ENCODE measurements around the gene ST6GALNAC3.

GRCh38 chr1:76501586-76502219 lies 427.2 kb downstream of the ST6GALNAC3 start:
- TF ChIP-seq, protein P1, sequence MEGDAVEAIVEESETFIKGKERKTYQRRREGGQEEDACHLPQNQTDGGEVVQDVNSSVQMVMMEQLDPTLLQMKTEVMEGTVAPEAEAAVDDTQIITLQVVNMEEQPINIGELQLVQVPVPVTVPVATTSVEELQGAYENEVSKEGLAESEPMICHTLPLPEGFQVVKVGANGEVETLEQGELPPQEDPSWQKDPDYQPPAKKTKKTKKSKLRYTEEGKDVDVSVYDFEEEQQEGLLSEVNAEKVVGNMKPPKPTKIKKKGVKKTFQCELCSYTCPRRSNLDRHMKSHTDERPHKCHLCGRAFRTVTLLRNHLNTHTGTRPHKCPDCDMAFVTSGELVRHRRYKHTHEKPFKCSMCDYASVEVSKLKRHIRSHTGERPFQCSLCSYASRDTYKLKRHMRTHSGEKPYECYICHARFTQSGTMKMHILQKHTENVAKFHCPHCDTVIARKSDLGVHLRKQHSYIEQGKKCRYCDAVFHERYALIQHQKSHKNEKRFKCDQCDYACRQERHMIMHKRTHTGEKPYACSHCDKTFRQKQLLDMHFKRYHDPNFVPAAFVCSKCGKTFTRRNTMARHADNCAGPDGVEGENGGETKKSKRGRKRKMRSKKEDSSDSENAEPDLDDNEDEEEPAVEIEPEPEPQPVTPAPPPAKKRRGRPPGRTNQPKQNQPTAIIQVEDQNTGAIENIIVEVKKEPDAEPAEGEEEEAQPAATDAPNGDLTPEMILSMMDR (IDR thresholded peaks at IDR 0.05) = no peak
- TF ChIP-seq ZFX (IDR thresholded peaks at IDR 0.05; ENCODE audit: borderline replicate concordance) = no peak

Measured in 22Rv1 (cell line).